ENCODE data around the gene COPG1.

DNA sequence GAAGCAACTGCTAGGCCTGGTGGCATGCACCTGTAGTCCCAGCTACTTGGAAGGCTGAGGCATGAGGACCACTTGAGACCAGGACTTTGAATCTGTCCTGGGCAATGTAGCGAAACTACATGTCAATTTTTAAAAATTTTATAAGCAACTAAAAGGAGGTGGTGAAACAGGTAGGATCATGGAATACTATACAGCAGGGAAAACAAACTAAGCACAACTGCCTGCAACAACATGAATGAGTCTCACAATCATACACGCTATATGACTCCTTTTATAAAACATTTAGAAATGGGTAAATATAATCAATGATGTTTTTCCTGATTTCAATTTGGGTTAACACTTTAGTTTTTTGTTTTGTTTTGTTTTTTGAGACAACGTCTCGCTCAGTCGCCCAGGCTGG is 36.2 kb upstream of the COPG1 start:
- TF ChIP-seq JUNB (IDR thresholded peaks at IDR 0.05; ENCODE audit: unreplicated experiment) (no peak), POLR2AphosphoS5 (IDR thresholded peaks at IDR 0.05; ENCODE audit: low read depth) (no peak), EZH2 (IDR thresholded peaks at IDR 0.05; ENCODE audit: low read depth, unreplicated experiment) (no peak), STAT1 (IDR thresholded peaks at IDR 0.05; ENCODE audit: unreplicated experiment) (no peak), CREB1 (CRISPR knock-in tag; IDR thresholded peaks at IDR 0.05; ENCODE audit: low read depth) (no peak), EZH2phosphoT487 (IDR thresholded peaks at IDR 0.05; ENCODE audit: unreplicated experiment) (no peak)
- TF ChIP-seq, protein P1, sequence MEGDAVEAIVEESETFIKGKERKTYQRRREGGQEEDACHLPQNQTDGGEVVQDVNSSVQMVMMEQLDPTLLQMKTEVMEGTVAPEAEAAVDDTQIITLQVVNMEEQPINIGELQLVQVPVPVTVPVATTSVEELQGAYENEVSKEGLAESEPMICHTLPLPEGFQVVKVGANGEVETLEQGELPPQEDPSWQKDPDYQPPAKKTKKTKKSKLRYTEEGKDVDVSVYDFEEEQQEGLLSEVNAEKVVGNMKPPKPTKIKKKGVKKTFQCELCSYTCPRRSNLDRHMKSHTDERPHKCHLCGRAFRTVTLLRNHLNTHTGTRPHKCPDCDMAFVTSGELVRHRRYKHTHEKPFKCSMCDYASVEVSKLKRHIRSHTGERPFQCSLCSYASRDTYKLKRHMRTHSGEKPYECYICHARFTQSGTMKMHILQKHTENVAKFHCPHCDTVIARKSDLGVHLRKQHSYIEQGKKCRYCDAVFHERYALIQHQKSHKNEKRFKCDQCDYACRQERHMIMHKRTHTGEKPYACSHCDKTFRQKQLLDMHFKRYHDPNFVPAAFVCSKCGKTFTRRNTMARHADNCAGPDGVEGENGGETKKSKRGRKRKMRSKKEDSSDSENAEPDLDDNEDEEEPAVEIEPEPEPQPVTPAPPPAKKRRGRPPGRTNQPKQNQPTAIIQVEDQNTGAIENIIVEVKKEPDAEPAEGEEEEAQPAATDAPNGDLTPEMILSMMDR (conservative IDR thresholded peaks at IDR 0.05; ENCODE audit: low read depth in 2 of 2) = no peak
- TF ChIP-seq, protein P2, sequence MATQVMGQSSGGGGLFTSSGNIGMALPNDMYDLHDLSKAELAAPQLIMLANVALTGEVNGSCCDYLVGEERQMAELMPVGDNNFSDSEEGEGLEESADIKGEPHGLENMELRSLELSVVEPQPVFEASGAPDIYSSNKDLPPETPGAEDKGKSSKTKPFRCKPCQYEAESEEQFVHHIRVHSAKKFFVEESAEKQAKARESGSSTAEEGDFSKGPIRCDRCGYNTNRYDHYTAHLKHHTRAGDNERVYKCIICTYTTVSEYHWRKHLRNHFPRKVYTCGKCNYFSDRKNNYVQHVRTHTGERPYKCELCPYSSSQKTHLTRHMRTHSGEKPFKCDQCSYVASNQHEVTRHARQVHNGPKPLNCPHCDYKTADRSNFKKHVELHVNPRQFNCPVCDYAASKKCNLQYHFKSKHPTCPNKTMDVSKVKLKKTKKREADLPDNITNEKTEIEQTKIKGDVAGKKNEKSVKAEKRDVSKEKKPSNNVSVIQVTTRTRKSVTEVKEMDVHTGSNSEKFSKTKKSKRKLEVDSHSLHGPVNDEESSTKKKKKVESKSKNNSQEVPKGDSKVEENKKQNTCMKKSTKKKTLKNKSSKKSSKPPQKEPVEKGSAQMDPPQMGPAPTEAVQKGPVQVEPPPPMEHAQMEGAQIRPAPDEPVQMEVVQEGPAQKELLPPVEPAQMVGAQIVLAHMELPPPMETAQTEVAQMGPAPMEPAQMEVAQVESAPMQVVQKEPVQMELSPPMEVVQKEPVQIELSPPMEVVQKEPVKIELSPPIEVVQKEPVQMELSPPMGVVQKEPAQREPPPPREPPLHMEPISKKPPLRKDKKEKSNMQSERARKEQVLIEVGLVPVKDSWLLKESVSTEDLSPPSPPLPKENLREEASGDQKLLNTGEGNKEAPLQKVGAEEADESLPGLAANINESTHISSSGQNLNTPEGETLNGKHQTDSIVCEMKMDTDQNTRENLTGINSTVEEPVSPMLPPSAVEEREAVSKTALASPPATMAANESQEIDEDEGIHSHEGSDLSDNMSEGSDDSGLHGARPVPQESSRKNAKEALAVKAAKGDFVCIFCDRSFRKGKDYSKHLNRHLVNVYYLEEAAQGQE (IDR thresholded peaks at IDR 0.05; ENCODE audit: unreplicated experiment) = no peak
- TF ChIP-seq, protein P3, sequence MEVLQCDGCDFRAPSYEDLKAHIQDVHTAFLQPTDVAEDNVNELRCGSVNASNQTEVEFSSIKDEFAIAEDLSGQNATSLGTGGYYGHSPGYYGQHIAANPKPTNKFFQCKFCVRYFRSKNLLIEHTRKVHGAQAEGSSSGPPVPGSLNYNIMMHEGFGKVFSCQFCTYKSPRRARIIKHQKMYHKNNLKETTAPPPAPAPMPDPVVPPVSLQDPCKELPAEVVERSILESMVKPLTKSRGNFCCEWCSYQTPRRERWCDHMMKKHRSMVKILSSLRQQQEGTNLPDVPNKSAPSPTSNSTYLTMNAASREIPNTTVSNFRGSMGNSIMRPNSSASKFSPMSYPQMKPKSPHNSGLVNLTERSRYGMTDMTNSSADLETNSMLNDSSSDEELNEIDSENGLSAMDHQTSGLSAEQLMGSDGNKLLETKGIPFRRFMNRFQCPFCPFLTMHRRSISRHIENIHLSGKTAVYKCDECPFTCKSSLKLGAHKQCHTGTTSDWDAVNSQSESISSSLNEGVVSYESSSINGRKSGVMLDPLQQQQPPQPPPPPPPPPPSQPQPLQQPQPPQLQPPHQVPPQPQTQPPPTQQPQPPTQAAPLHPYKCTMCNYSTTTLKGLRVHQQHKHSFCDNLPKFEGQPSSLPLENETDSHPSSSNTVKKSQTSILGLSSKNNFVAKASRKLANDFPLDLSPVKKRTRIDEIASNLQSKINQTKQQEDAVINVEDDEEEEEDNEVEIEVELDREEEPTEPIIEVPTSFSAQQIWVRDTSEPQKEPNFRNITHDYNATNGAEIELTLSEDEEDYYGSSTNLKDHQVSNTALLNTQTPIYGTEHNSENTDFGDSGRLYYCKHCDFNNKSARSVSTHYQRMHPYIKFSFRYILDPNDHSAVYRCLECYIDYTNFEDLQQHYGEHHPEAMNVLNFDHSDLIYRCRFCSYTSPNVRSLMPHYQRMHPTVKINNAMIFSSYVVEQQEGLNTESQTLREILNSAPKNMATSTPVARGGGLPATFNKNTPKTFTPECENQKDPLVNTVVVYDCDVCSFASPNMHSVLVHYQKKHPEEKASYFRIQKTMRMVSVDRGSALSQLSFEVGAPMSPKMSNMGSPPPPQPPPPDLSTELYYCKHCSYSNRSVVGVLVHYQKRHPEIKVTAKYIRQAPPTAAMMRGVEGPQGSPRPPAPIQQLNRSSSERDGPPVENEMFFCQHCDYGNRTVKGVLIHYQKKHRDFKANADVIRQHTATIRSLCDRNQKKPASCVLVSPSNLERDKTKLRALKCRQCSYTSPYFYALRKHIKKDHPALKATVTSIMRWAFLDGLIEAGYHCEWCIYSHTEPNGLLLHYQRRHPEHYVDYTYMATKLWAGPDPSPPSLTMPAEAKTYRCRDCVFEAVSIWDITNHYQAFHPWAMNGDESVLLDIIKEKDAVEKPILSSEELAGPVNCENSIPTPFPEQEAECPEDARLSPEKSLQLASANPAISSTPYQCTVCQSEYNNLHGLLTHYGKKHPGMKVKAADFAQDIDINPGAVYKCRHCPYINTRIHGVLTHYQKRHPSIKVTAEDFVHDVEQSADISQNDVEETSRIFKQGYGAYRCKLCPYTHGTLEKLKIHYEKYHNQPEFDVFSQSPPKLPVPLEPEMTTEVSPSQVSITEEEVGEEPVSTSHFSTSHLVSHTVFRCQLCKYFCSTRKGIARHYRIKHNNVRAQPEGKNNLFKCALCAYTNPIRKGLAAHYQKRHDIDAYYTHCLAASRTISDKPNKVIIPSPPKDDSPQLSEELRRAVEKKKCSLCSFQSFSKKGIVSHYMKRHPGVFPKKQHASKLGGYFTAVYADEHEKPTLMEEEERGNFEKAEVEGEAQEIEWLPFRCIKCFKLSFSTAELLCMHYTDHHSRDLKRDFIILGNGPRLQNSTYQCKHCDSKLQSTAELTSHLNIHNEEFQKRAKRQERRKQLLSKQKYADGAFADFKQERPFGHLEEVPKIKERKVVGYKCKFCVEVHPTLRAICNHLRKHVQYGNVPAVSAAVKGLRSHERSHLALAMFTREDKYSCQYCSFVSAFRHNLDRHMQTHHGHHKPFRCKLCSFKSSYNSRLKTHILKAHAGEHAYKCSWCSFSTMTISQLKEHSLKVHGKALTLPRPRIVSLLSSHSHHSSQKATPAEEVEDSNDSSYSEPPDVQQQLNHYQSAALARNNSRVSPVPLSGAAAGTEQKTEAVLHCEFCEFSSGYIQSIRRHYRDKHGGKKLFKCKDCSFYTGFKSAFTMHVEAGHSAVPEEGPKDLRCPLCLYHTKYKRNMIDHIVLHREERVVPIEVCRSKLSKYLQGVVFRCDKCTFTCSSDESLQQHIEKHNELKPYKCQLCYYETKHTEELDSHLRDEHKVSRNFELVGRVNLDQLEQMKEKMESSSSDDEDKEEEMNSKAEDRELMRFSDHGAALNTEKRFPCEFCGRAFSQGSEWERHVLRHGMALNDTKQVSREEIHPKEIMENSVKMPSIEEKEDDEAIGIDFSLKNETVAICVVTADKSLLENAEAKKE (CRISPR knock-in tag; IDR thresholded peaks at IDR 0.05) = no peak
- TF ChIP-seq, protein P4, sequence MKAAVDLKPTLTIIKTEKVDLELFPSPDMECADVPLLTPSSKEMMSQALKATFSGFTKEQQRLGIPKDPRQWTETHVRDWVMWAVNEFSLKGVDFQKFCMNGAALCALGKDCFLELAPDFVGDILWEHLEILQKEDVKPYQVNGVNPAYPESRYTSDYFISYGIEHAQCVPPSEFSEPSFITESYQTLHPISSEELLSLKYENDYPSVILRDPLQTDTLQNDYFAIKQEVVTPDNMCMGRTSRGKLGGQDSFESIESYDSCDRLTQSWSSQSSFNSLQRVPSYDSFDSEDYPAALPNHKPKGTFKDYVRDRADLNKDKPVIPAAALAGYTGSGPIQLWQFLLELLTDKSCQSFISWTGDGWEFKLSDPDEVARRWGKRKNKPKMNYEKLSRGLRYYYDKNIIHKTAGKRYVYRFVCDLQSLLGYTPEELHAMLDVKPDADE (IDR thresholded peaks at IDR 0.05) = no peak
